ENCODE results near the gene RIT2. TPM values are rescaled to one million over a fixed set of nuclear protein-coding genes. Genes with fewer than 3 reads are reported as not detected.

Gene RIT2
- total RNA-seq, 1 experiment from 2014 or later = 1.5 TPM

GRCh38 chr18:43080671-43081070 lies 34.8 kb downstream of the RIT2 start (continued):
- TF ChIP-seq USF1 (CRISPR knock-in tag; IDR thresholded peaks at IDR 0.05) (no peak), AR (CRISPR knock-in tag; IDR thresholded peaks at IDR 0.05) (no peak), ZBTB21 (CRISPR knock-in tag; IDR thresholded peaks at IDR 0.05; ENCODE audit: borderline replicate concordance) (no peak), CDX4 (CRISPR knock-in tag; IDR thresholded peaks at IDR 0.05; ENCODE audit: borderline replicate concordance) (no peak), PREB (CRISPR knock-in tag; IDR thresholded peaks at IDR 0.05; ENCODE audit: borderline replicate concordance) (no peak), NFYB (CRISPR knock-in tag; conservative IDR thresholded peaks at IDR 0.05; ENCODE audit: low read depth) (no peak), ELF4 (CRISPR knock-in tag; IDR thresholded peaks at IDR 0.05; ENCODE audit: low read depth) (no peak)

GRCh38 chr18:43079422-43079821 lies 36.1 kb downstream of the RIT2 start:
- ATAC-seq (no peak), DNase-seq (ENCODE audit: low spot score) (no peak)
- no peak overlapping the region for H3K4me3 Mint-ChIP-seq
- ChIA-PET POLR2A (interaction anchor here (0.6 to 1.0 kb wide), 2 partner anchors 40 to 522 kb away, joined by 3 read pairs; no protein-coding TSS in a partner anchor), CTCF (no interaction called here)
- H3K36me3 Mint-ChIP-seq = no peaks in the 10 kb centered on the region; the same call in 1 of the 2 replicates
- no peaks in the 10 kb centered on the region for H3K27me3 Mint-ChIP-seq (ENCODE audit: low read depth)
- peaks cover 43% of the 10 kb centered on the region for H3K4me1 Mint-ChIP-seq
- H3K9me3 Mint-ChIP-seq = peaks cover 10% of the 10 kb centered on the region
- 0 out of 2 replicates have a peak overlapping the region, but pooled peaks have one; percentile 37 for H3K27ac Mint-ChIP-seq
- no peak for TF ChIP-seq PRDM15 (CRISPR knock-in tag; IDR thresholded peaks at IDR 0.05)
- no peak for TF ChIP-seq ZBTB21 (CRISPR knock-in tag; IDR thresholded peaks at IDR 0.05; ENCODE audit: borderline replicate concordance)
- no peak for TF ChIP-seq PRRX2 (CRISPR knock-in tag; IDR thresholded peaks at IDR 0.05)
- TF ChIP-seq ZNF423 (CRISPR knock-in tag; IDR thresholded peaks at IDR 0.05) = no peak
- no peak for TF ChIP-seq EMX1 (CRISPR knock-in tag; IDR thresholded peaks at IDR 0.05)
- TF ChIP-seq TCF7 (CRISPR knock-in tag; IDR thresholded peaks at IDR 0.05; ENCODE audit: low read depth) = no peak
- no peak for TF ChIP-seq STAT6 (CRISPR knock-in tag; conservative IDR thresholded peaks at IDR 0.05; ENCODE audit: low read depth)
- TF ChIP-seq JAZF1 (CRISPR knock-in tag; IDR thresholded peaks at IDR 0.05) = no peak
- TF ChIP-seq HMGXB4 (CRISPR knock-in tag; IDR thresholded peaks at IDR 0.05) = no peak
- no peak for TF ChIP-seq OVOL2 (CRISPR knock-in tag; IDR thresholded peaks at IDR 0.05; ENCODE audit: borderline replicate concordance)
- no peak for TF ChIP-seq KAT7 (CRISPR knock-in tag; IDR thresholded peaks at IDR 0.05; ENCODE audit: borderline replicate concordance)
- no peak for TF ChIP-seq ZNF396 (CRISPR knock-in tag; IDR thresholded peaks at IDR 0.05; ENCODE audit: borderline replicate concordance)
- TF ChIP-seq E2F1 (CRISPR knock-in tag; IDR thresholded peaks at IDR 0.05) = no peak
- no peak for TF ChIP-seq E2F5 (CRISPR knock-in tag; IDR thresholded peaks at IDR 0.05)

Data from WTC11 (cell line).